Loucy (cell line): ENCODE results near the gene NREP.

Source experiments
- H2AFZ ChIP-seq: fragments of 200-600 bp; sonication (generic); 2 replicates; pipeline ENCODE4 v1.6.0; 2016; ENCODE audit warnings: antibody characterized with exemption, mild to moderate bottlenecking, low read length, moderate library complexity
- H3F3A ChIP-seq: fragments of 200-600 bp; 2 replicates; pipeline ENCODE4 v1.6.0; 2016; ENCODE audit warnings: antibody characterized with exemption, low read depth, mild to moderate bottlenecking
- H3K27me3 ChIP-seq: fragments of 200-600 bp; sonication (generic); 2 replicates; pipeline ENCODE4 v1.6.1; 2014; ENCODE audit warnings: low read length, mild to moderate bottlenecking; ENCODE audit not compliant: insufficient read depth, poor library complexity, severe bottlenecking
- H3K36me3 ChIP-seq: fragments of 200-600 bp; sonication (generic); 2 replicates; pipeline ENCODE4 v1.6.1; 2016; ENCODE audit warnings: low read length; ENCODE audit not compliant: insufficient read depth
- H3K4me1 ChIP-seq: fragments of 200-600 bp; sonication (generic); 2 replicates; pipeline ENCODE4 v1.5.1; 2014; ENCODE audit warnings: low read length, mild to moderate bottlenecking; ENCODE audit not compliant: insufficient read depth, poor library complexity, severe bottlenecking
- H3K4me2 ChIP-seq: fragments of 200-600 bp; sonication (generic); 2 replicates; pipeline ENCODE4 v1.6.0; 2014; ENCODE audit warnings: antibody characterized with exemption, low read length, low read depth, mild to moderate bottlenecking; ENCODE audit not compliant: poor library complexity, severe bottlenecking
- H3K4me3 ChIP-seq: fragments of 200-600 bp; sonication (generic); 2 replicates; pipeline ENCODE4 v1.5.1; 2014; ENCODE audit warnings: low read length, mild to moderate bottlenecking, mixed read lengths; ENCODE audit not compliant: poor library complexity, severe bottlenecking
- H3K79me2 ChIP-seq: fragments of 200-600 bp; sonication (generic); 2 replicates; pipeline ENCODE4 v1.6.1; 2014; ENCODE audit warnings: low read length; ENCODE audit not compliant: insufficient read depth
- H3K9ac ChIP-seq: fragments of 200-600 bp; sonication (generic); 2 replicates; pipeline ENCODE4 v1.6.0; 2014; ENCODE audit warnings: mild to moderate bottlenecking, low read depth, low read length, moderate library complexity; ENCODE audit not compliant: poor library complexity, severe bottlenecking
- H3K9me2 ChIP-seq: fragments of 200-600 bp; sonication (generic); replicated peaks from 2 replicates; pipeline ENCODE4 v1.6.1; 2016; ENCODE audit warnings: low read depth, low read length, mixed read lengths
- H3K9me3 ChIP-seq: fragments of 200-600 bp; sonication (generic); 2 replicates; pipeline ENCODE4 v1.6.1; 2014; ENCODE audit warnings: mild to moderate bottlenecking, antibody characterized with exemption, low read length, low read depth; ENCODE audit not compliant: insufficient read depth
- H4K20me1 ChIP-seq: fragments of 200-600 bp; sonication (generic); 2 replicates; pipeline ENCODE4 v1.6.0; 2014; ENCODE audit warnings: antibody characterized with exemption, low read length, mild to moderate bottlenecking; ENCODE audit not compliant: insufficient read depth, poor library complexity, severe bottlenecking
- CTCF ChIP-seq: fragments of 200-600 bp; sonication (generic); conservative IDR thresholded peaks from 2 replicates; pipeline ENCODE4 v1.5.1; 2014; ENCODE audit warnings: mild to moderate bottlenecking, antibody characterized with exemption, low read length
- EZH2phosphoT487 ChIP-seq: fragments of 200-600 bp; IDR thresholded peaks from 2 replicates; pipeline ENCODE4 v1.6.1; 2018; ENCODE audit warnings: antibody characterized with exemption, mild to moderate bottlenecking, moderate library complexity, borderline replicate concordance

The NREP gene

GRCh38 chr5:111745075-111745739, 11.8 kb downstream of the NREP start:
- H3K4me2 ChIP-seq, result peak overlapping the region; percentile 87
- peaks cover 74% of the 10 kb centered on the region for H3K4me1 ChIP-seq

DNA sequence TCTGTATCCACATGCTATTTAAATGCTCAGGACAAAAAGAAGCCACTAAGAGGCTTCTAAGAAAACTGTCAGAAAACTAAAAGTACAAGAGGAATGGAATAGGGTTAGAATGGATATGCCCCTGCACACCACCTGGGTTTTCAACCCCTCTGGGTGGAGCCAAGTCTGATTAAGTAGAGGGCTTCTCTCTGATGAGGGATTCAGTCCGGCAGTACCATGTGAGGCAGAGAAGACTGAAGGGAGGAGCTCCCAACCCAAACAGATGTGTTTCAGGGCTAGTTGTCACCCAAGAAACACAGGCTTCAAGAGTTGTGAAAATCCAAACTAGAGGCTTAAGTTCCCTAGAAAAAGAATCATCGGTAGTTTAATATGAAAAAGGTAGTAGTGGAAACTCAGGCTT, 12.5 kb downstream of the NREP start:
- H3K36me3 ChIP-seq, result peaks cover 2% of the 10 kb centered on the region; the same call in 1 of the 2 replicates
- H3K4me1 ChIP-seq, result peaks cover 68% of the 10 kb centered on the region
- H3K9me2 ChIP-seq, result no peaks in the 10 kb centered on the region
- H3K27me3 ChIP-seq, result no peaks in the 10 kb centered on the region
- H3K79me2 ChIP-seq, result peaks cover 92% of the 10 kb centered on the region
- H3K4me2 ChIP-seq, result peak overlapping the region; percentile 87
- no peak overlapping the region for H3K9ac ChIP-seq
- no peaks in the 10 kb centered on the region for H3K9me3 ChIP-seq
- no peak overlapping the region for H2AFZ ChIP-seq
- H3F3A ChIP-seq, result no peaks in the 10 kb centered on the region
- TF ChIP-seq EZH2phosphoT487, result no peak
- no peak for TF ChIP-seq CTCF
- H4K20me1 ChIP-seq, result peaks cover 33% of the 10 kb centered on the region
- H3K4me3 ChIP-seq, result peak overlapping the region; percentile 25

More at GRCh38 chr5:111745075-111745739, 11.8 kb downstream of the NREP start:
- H3K79me2 ChIP-seq, result peaks cover 92% of the 10 kb centered on the region
- H4K20me1 ChIP-seq, result peaks cover 35% of the 10 kb centered on the region
- no peak for TF ChIP-seq EZH2phosphoT487
- H3K9me2 ChIP-seq, result no peaks in the 10 kb centered on the region
- no peak overlapping the region for H3K4me3 ChIP-seq
- no peaks in the 10 kb centered on the region for H3K9me3 ChIP-seq
- H2AFZ ChIP-seq, result no peak overlapping the region
- no peak overlapping the region for H3K9ac ChIP-seq
- no peaks in the 10 kb centered on the region for H3K27me3 ChIP-seq
- 0 out of 2 replicates have a peak, but pooled peaks cover 2% of the 10 kb centered on the region for H3K36me3 ChIP-seq
- no peaks in the 10 kb centered on the region for H3F3A ChIP-seq

- peak overlapping the region; percentile 87 for H3K4me2 ChIP-seq
- H4K20me1 ChIP-seq, result peaks cover 34% of the 10 kb centered on the region
These were observed 13.0 kb downstream of the NREP start for GRCh38 chr5:111743988-111744387.

More at GRCh38 chr5:111743988-111744387, 13.0 kb downstream of the NREP start:
- H2AFZ ChIP-seq, result no peak overlapping the region
- H3K4me3 ChIP-seq, result no peak overlapping the region
- no peaks in the 10 kb centered on the region for H3F3A ChIP-seq
- H3K4me1 ChIP-seq, result peaks cover 68% of the 10 kb centered on the region
- peaks cover 92% of the 10 kb centered on the region for H3K79me2 ChIP-seq
- peaks cover 2% of the 10 kb centered on the region; the same call in 1 of the 2 replicates for H3K36me3 ChIP-seq
- no peak overlapping the region for H3K9ac ChIP-seq
- TF ChIP-seq EZH2phosphoT487, result no peak
- TF ChIP-seq CTCF, result no peak
- H3K27me3 ChIP-seq, result no peaks in the 10 kb centered on the region
- no peaks in the 10 kb centered on the region for H3K9me2 ChIP-seq
- H3K9me3 ChIP-seq, result no peaks in the 10 kb centered on the region
